ENCODE results near the gene ATP11C.
"Not testable (repeated sequence)": the region's sequence is repeated elsewhere in the genome, so short reads cannot be mapped to it uniquely, and the experiment has no call there.

Gene ATP11C

GRCh38 chrX:139967750-139968149 lies 34.9 kb upstream of the ATP11C start:
- no peak overlapping the region for H3K27ac ChIP-seq
- TF ChIP-seq CTCF (IDR thresholded peaks at IDR 0.05) (no peak), ZFX (IDR thresholded peaks at IDR 0.05; ENCODE audit: borderline replicate concordance) (no peak)

- TF ChIP-seq ZFX (IDR thresholded peaks at IDR 0.05; ENCODE audit: borderline replicate concordance), result no peak
- peak; percentile 21 for TF ChIP-seq CTCF (IDR thresholded peaks at IDR 0.05)
- no peak overlapping the region for H3K27ac ChIP-seq
These were observed 34.4 kb upstream of the ATP11C start for GRCh38 chrX:139967300-139967699.

GRCh38 chrX:139966159-139966558 lies 33.3 kb upstream of the ATP11C start:
- not testable (repeated sequence) for H3K27ac ChIP-seq
- TF ChIP-seq CTCF (IDR thresholded peaks at IDR 0.05), result peak; percentile 77

- TF ChIP-seq ZFX (IDR thresholded peaks at IDR 0.05; ENCODE audit: borderline replicate concordance) (no peak), CTCF (IDR thresholded peaks at IDR 0.05) (no peak)
- H3K27ac ChIP-seq, result no peak within 1 kb of the TSS
These were observed 32.6 kb upstream of the ATP11C start, which contains the start of gene CXorf66 for GRCh38 chrX:139965421-139965820. CXorf66 (minus strand) TSS chrX:139965521; CDS start chrX:139965496, 25 bp downstream.

GRCh38 chrX:139961091-139961490 lies 28.2 kb upstream of the ATP11C start:
- H3K27ac ChIP-seq, result not testable (repeated sequence)

- no peak for TF ChIP-seq ZFX (IDR thresholded peaks at IDR 0.05; ENCODE audit: borderline replicate concordance)
- no peak for TF ChIP-seq CTCF (IDR thresholded peaks at IDR 0.05)
These were observed 16.9 kb upstream of the ATP11C start for GRCh38 chrX:139949703-139950102.

GRCh38 chrX:139945075-139945474 lies 12.2 kb upstream of the ATP11C start:
- H3K27ac ChIP-seq, result no peak overlapping the region
- TF ChIP-seq ZFX (IDR thresholded peaks at IDR 0.05; ENCODE audit: borderline replicate concordance), result no peak
- TF ChIP-seq CTCF (IDR thresholded peaks at IDR 0.05), result no peak

More at GRCh38 chrX:139949703-139950102, 16.9 kb upstream of the ATP11C start:
- H3K27ac ChIP-seq, result no peak overlapping the region

GRCh38 chrX:139936259-139936658 lies 3.4 kb upstream of the ATP11C start:
- TF ChIP-seq CTCF (IDR thresholded peaks at IDR 0.05) (no peak), ZFX (IDR thresholded peaks at IDR 0.05; ENCODE audit: borderline replicate concordance) (no peak)

More at GRCh38 chrX:139936259-139936658, 3.4 kb upstream of the ATP11C start:
- H3K27ac ChIP-seq, result no peak overlapping the region
